NCI-H1694 (cell line): ENCODE results near the gene MEGF8.
A peak's percentile ranks its signal among the peaks of the same experiment; 100 is the strongest.
"Not testable (repeated sequence)": the region's sequence is repeated elsewhere in the genome, so short reads cannot be mapped to it uniquely, and the experiment has no call there.

Experiments used
- DNase-seq: peaks from one replicate; lab custom pipeline; 2025; lab: John Stamatoyannopoulos, UW

MEGF8 gene

DNA sequence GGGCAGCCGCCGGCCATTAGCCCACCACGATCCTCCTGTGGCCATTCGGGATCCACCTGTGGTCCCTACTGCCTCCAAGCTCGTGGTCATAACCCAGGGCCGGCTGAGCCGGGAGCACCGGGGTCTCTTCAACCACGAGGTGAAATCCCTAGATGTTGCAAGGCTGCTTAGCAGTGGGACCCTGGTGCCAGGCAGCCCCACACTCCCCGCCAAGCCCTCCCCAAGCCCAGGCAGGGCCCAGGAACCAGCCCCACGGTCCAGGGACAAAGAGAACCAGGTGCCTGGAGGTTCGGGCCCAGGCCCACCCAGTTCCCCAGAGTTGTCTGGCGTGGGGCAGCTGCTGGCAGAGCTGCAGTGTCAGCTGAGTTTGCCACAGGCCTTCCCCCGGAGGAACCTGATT lies 15.7 kb upstream of the MEGF8 start:
- no peak for DNase-seq

DNA sequence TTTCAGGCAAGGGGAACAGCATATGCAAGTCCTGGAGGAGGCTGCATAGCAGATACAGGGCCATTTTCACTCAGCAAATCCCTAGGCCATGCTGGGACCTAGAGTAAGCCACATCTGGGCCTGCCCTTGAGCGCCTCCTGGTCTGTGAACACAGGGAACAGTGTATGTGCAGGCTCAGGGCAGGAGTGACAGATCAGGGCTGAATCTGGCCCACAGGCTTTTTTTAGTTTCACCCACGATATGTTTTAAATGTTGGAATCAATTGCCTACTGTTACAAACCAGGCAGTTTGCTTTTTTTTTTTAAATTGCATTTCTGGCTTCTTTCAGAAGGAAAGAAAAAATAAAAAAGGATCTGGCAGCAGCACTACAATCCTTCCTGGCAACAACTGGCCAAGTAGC lies 13.8 kb upstream of the MEGF8 start:
- DNase-seq, result no peak

DNA sequence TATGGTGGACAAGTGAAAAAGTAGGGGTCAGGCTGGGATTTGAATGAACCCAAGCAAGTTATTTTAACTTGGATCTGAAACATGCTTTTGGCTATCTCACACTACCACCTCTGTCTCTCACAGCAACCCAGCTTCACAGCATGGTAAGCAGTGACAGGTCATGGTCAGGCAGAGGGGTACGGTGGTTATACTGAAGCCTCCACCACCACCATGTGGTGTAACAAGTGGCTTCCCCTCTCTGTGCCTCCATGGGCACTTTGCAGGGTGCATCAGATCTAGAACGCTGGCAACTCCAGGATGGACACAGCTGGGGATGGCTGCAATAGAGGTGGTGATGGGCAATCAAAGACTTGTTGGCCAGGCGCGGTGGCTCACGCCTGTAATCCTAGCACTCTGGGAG lies 13.1 kb upstream of the MEGF8 start:
- no peak for DNase-seq

DNA sequence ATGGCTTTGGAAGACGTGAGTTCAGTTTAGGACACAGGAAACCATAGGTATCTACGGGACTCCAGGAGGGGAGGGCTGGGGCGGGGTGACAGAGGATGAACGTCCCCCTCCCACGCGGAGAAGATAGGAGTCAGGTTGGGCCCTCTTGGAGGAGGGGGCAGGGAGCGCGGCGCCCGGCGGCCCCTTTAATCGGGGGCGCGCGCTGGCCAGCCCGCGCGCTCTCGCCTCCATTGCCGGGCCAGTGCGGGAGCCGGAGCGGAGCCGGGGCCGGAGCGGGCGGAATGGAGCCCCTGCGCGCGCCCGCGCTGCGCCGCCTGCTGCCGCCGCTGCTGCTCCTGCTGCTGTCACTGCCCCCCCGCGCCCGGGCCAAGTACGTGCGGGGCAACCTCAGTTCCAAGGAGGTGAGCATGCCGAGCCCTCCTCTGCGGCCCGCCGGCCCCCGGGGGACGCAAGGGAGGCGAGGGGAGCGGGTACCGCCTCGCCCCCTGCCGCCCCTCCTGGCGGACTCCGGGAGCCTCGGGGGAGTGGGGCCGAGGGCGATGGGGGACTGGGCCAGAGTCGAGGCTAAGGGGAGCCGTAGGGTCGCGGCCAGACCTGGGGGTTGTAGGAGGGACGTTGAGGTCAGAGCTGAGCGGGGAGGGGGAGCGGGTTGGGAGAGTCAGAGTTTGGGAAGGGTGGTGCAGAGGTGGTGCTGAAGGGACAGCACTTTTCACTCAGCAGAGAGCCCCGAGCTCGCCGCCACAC lies 12.2 kb upstream of the MEGF8 start, which contains the start of gene TMEM145:
Gene TMEM145, plus strand, starts transcription at position 214 of the 744 bp plus-strand sequence. Its CDS starts 68 bp downstream, at position 282.
- DNase-seq, result no peak

DNA sequence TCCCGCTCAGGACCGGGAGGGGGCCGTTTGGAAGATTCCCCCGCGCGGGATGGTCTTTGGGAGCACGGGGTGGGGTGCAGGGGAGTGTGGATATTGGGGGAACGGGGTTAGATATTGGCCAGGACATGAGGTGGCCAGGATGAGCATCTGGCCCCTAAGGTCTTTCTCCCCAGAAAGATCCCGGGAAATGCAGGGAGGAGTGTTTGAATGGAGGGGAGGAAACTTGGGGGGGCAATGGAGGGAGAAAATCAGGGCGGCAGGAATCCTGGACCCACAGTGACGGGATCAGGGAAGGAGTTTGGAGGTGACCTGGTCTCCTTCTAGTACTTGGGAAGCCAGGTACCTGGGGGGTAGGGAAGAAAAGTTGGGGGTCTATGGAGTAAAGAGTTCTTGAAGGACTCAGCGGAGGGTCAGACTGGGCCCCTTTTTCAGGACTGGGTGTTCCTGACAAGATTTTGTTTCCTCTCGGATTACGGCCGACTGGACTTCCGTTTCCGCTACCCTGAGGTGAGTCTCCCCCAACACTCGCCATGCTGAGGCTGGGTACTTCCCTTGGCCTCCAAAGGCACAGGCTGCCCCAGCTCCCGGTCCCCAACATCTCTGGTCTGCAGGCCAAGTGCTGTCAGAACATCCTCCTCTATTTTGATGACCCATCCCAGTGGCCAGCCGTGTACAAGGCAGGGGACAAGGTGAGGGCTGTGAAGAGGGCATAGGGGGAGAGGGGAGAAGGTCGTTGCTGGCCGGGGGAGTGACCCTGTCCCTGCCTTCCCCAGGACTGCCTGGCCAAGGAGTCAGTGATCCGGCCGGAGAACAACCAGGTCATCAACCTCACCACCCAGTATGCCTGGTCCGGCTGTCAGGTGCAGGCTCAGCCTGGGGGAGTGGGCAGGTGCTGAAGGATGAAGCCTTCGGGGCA lies 11.3 kb upstream of the MEGF8 start:
- DNase-seq, result no peak

DNA sequence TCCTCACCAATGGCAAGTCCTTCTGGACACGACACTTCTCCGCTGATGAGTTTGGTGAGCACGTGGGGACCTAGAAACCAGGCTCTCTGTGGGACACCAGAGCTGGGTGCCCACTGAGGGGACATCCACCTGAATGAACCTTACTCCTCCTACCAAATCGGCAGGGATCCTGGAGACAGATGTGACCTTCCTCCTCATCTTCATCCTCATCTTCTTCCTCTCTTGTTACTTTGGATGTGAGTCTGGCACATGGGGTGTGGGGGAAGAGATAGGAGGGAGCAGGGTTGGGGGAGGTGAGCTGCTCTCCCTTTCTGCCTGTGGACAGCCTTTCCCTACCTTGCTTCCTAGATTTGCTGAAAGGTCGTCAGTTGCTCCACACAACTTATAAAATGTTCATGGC lies 10.4 kb upstream of the MEGF8 start:
- no peak for DNase-seq

DNA sequence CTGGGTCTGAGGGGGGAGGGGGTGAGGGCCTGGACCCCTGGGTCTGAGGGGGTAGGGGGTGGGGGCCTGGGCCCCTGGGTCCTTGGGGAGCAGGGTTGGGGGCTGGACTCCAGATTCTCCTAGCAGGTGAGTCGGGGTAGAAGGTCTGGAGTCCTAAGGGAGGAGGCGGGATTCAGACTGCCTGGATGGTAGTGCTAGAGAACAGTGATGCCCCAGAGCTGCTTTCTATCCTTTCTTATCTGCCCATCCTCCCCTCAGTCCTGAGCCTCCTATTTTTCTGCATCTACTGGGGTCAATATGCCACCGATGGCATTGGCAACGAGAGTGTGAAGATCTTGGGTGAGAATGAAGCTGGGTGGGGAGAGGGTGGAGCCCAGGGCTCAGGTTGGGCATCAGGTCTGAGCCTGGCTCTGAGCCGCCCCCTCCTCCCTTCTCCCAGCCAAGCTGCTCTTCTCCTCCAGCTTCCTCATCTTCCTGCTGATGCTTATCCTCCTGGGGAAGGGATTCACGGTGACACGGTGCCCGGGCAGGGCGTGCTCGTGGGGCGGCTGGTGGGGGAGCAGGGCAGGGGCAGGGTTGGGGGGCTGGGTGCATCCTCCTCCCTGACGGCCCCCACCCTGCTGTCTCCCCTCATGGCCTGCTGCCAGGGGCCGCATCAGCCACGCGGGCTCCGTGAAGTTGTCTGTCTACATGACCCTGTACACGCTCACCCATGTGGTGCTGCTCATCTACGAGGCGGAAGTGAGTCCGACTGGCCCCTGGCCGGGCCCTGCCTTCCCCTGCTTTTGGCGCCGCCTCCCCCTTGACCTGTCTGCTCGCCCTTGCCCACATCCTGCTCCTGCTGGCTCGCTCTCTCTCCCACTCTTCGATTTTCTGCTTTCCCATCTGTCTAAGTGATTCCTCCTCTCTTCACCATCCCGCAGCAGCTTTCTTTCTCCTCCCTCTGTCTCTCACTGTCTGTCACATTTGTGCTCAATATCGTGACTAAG lies 8.9 kb upstream of the MEGF8 start:
- DNase-seq, result peak; percentile 49

DNA sequence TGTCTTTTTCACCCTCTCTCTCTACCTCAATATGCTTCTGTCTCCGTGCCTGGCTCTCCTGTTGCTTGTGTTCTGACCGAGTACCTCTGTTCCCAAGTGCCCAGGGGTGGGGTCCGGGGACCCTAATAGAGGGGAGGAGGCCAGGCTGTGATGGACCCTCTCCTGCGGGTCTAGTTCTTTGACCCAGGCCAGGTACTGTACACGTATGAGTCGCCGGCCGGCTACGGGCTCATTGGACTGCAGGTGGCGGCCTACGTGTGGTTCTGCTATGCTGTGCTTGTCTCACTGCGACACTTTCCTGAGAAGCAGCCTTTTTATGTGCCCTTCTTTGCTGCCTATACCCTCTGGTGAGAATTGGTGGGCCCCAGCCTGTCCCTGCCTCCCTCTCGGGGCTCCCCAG lies 7.9 kb upstream of the MEGF8 start:
- DNase-seq, result no peak

DNA sequence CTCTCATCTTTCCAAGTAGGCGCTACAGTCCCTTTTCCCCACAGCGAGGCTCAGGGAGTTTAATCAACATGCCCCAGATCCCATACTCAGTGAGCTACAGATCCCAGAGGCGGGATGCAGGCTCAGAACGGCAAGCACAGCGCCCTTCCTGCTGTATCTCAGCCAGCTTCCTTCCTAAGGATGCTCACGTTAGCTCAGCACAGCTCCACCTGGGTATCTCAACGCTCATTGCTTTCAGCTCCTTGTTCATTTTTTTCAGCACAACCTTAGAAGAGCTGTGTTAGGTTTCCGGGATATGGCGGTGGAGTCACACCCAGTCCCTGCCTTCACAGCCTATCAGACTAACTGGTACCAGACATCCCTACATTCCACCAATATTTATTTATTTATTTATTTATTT lies 3.1 kb upstream of the MEGF8 start:
- DNase-seq, result no peak

DNA sequence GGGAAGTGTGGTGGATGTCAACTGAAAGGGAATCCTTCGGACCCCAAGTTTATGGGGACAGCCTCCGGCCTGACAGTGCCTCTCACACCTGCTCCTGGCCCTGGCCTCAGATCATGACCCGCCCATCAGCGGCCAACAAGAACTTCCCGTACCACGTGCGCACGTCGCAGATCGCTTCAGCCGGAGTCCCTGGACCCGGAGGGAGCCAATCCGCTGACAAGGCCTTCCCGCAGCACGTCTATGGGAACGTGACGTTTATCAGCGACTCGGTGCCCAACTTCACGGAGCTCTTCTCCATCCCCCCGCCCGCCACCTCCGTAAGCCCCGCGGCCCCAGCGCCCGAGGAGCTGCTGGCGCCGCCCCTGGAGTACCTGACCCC lies 2.0 kb upstream of the MEGF8 start:
- DNase-seq, result no peak

DNA sequence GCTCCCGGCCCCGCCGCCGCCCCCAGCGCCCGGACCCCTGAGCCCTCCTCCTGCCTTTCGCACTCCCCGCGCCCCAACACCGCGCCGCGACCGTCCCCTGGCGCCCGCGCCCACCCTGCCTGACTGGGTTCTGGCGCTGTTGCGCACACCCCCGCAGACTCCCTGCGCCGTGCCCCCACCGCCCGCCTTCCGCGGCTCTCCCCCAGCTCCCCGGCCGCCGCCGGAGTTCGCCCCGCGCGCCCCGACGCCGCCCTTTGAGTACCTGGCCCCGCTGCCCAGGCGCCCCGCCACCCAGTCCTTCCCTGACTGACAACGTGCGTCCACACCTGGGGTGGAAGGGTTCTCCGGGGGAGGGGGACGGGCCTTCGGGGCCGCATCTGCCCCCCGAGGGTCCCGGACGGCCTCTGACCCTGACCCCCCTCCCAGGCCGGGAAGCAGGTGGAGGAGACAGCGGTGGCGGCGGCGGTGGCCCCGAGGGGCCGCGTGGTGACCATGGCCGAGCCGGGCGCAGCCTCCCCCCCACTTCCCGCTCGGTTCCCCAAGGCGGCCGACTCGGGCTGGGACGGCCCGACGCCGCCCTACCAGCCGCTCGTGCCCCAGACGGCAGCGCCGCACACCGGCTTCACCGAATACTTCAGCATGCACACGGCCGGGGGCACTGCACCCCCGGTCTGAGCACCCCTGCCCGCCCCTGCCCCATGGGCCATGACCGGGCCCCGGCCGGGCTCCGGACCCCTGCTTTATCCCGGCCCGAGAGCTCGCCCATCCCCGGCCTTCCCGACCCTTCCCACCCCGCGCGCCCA lies 1.4 kb upstream of the MEGF8 start:
- DNase-seq, result no peak

DNA sequence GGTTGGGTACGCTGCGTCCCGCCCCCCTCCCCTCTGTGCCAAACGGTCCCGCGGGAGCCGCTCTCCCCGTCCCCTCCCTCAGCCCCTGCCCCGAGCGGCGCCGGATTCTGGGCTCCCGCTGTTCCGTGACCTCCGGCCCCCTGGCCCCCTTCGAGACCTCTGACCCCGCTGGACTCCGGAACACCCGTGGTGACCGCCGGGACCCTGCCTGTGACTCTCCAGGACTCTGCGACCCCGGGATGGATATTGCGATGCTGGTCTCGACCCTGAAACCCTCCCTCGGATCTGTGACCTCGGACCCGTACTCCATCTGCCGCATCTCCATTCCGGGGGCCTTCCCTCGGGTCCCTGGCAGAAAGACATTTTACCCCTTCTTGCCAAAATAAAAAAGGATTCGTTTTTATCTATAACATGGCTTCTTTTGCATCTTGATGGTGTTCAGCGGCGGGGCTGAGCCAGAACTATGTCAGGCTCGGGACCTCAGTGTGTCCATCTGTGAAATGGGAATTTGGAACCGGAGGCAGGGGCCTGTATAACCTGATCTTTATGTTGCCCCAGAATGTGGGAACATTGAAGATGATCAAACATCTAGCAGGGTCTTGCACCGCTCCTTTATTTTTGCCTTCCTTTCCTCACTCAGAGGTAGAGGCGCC lies 654 bp upstream of the MEGF8 start:
- DNase-seq, result no peak

DNA sequence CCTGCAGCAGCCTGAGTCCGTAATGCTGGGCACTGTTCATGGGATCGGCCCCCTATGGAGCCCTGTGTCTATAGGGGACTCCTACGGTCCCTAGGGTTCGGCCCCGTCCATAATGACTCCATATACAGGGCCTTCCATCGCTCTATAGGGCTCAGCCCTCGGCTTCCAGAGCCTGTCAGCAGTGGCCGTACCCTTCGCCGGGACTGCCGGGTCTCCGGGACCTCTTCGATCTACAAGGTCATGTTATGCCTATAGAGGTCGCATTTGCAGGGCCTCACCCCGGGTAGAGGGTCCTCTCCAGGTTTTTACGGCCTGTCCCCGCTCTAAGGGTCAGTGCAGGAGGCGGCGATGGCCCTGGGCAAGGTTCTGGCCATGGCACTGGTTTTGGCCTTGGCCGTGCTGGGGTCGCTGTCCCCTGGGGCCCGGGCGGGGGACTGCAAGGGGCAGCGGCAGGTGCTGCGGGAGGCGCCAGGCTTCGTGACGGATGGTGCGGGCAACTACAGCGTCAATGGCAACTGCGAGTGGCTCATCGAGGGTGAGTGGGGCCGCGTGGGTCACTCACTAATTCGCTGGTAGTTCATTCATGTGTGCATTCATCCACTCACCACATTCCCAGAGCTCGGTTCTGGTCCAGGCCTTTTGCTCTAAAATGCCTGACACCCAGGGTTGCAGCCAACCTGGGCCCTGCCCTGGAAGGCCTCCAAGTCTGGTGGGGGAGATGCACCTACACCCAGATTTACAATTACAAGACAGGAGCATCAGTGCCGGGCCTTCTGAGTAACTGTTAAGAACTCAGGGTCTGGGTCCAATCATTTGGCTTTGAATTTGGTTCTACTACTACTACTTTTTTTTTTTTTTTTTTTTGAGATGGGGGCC lies 699 bp downstream of the MEGF8 start:
- no peak for DNase-seq

DNA sequence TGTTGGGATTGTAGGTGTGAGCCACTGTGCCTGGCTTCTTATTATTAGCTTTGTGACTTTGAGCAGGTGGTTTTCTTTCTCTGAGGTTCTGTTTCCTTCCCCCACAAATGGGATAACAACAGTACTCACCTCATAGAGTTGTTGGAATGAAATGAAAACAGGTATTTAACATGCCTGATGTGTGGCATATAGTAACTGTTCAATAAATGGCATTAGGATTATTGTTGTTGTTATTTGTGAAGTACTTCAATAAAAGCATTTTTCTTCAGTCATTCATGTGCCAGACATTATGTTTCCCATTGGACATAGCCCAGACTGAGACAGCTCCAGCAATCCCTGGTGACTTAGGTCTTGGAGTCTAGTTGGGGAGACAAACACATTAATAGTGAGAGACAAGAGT lies 1.5 kb downstream of the MEGF8 start:
- no peak for DNase-seq

DNA sequence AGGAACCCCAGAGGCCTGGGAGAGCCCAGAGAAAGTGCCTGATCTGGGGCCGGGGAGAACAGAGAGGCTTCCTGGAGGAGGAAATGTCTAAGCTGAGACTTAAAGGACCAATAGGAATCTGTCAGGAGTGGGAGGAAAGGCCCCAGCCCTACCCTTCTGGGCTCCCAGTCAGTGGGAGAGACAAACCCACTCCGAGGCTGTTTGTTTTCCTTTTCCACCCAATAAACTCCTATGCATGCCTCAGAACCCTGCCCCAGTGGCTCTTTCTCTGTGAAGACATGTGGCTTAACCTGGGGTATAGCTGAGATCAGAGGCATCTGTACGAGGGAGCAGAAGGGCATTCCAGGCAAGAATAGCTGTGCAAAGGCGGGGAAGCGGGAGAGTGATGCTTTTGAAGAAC lies 1.9 kb downstream of the MEGF8 start:
- no peak for DNase-seq

DNA sequence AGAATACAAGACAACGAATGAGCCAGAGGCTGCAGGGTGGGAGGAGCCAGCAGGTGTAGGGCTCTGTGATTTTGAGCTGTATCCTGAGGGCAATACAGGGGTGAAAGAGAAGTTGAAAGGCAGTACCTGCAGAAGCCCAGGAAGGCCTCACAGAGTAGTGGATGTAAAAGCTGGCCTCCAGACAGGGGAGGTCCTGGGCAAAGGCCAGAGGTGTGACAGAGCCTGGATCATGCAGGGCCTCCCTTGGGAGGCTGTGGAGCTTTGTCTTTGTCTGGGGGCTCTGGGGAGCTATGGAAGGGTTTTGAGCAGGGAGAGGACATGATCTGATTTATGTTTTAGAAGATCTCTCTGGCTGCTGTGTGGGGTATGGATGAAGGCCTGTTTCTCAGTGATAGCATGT lies 2.7 kb downstream of the MEGF8 start:
- DNase-seq, result no peak

DNA sequence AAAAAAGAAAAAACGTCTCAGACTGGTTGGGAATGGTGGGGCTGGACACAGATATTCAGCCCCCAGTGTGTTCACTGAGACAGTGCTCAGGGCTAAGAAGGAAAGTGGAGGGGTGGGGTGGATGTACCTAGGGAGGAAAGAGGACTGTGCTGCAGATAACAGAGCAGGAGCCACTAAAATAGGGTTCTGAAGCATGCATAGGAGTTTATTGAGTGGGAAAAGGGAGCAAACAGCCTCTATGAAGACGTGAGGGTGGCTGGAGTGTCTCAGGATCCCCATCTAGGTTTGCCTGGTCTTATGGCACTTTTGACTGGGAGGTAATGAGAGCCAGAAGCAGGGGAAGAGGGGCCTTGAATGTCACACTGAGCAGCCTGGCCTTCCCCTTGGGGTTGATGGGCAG lies 3.4 kb downstream of the MEGF8 start:
- DNase-seq, result no peak

DNA sequence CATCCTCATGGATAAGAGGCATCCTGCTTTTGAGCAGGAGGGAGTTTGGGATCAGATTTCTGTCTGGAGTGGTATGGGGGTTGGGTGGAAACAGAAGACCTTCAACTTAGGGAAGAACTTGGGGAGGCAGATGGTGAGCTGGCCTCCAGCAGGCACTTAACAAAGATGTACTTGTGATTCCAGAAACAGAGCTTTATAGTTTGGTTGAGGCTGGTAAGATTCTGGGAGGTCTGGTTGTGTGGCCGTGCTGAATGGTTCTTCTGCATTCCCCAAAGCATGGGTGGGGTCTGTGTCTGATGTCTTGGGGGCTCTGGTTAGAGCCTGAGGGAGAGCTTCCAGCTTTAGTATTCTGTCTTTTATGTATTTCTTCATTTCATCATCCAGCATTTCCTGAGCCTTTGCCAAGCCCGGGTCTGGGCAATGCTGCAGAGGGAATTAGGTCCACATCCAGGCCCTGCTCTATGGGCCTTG lies 4.8 kb downstream of the MEGF8 start:
- DNase-seq, result no peak

DNA sequence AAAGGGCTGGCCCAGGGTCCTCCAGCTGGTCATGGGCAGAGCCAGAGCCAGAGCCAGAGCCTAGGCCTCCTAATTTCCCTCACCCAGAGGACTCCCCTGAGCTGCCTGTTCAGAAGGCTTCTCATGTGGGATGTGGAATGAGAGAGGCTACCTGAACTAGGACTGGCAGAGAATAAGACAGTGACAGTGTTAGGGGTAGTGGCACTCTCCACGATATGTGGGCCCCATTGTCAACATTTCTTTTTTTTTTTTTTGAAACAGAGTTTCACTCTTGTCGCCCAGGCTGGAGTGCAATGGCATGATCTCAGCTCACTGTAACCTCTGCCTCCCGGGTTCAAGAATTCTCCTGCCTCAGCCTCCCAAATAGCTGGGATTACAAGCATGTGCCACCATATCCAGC lies 5.9 kb downstream of the MEGF8 start:
- not testable (repeated sequence) for DNase-seq

DNA sequence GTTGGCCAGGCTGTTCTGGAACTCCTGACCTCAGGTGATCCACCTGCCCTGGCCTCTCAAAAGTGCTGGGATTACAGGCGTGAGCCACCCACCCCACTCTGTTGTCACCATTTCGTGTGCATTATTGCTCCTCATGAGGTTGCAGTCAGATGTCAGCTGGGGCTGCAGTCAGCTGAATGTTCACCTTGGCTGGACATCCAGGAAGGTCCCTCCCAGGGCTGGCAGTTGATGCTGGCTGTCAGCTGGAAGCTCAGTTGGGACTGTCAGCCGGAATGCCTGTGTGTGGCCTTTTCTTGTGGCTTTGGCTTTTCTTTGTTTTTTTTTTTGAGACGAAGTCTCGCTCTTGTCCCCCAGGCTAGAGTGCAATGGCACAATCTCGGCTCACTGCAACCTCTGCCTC lies 6.6 kb downstream of the MEGF8 start:
- DNase-seq, result no peak
